AG09319 (cell line): ENCODE data around the gene MAEA.

Experiments
- DNase-seq: peaks from one replicate; pipeline ENCODE4 v3.0.0-alpha.2; 2010; ENCODE audit warnings: low read depth; ENCODE audit errors: extremely low read depth
- CTCF ChIP-seq: IDR thresholded peaks from 2 replicates; pipeline ENCODE4 v1.5.1; 2011; ENCODE audit warnings: low read depth, mild to moderate bottlenecking, inconsistent platforms, low read length, moderate library complexity

The MAEA gene

GRCh38 chr4:1247864-1248244, 41.8 kb upstream of the MAEA start:
- DNase-seq: no peak
- TF ChIP-seq CTCF: no peak

GRCh38 chr4:1248245-1249147, 41.2 kb upstream of the MAEA start, which contains the start of gene CTBP1:
CTBP1 (minus strand) TSS chr4:1249130; CDS start chr4:1241331, 7,799 bp downstream.
- DNase-seq: peak; percentile 71
- TF ChIP-seq CTCF: no peak

GRCh38 chr4:1249148-1249730, 40.5 kb upstream of the MAEA start:
- TF ChIP-seq CTCF: no peak; the same call in 1 of the 2 replicates
- peak; percentile 74 for DNase-seq

- TF ChIP-seq CTCF: no peak; the same call in 1 of the 2 replicates
- no peak for DNase-seq
Observed at GRCh38 chr4:1249731-1250526, 39.8 kb upstream of the MAEA start.

- no peak for TF ChIP-seq CTCF
- no peak for DNase-seq
Observed at GRCh38 chr4:1250527-1250812, 39.2 kb upstream of the MAEA start.

GRCh38 chr4:1250921-1251772, 38.5 kb upstream of the MAEA start:
- DNase-seq: no peak
- no peak for TF ChIP-seq CTCF
